PC-9 (cell line): ENCODE results near the gene AP4S1. TPM values are rescaled to one million over a fixed set of nuclear protein-coding genes. Genes with fewer than 3 reads are reported as not detected.

Experiments
- BruUV-seq: library from RNA; stranded (reverse); fragments of 400-500 nt; replicated peaks from 2 replicates; lab custom pipeline; 2021; lab: Mats Ljungman, UMichigan
- CTCF ChIA-PET: fragments of 300-600 bp; sonication (Branson Sonifier 250); formaldehyde crosslinking; loops from one replicate; lab custom pipeline; 2022; ENCODE audit warnings: antibody characterized with exemption; lab: Charles Lee
- POLR2A ChIA-PET: fragments of 300-600 bp; sonication (Branson Sonifier 250); formaldehyde crosslinking; loops from one replicate; lab custom pipeline; 2022; ENCODE audit warnings: antibody characterized with exemption; ENCODE audit not compliant: unreplicated experiment; lab: Charles Lee
- DNase-seq, 2 experiments: peaks; one replicate each; pipeline versions ENCODE4 v3.0.0 to v3.0.0-alpha.2; 2015 to 2022; ENCODE audit warnings: mixed read lengths in 1 of 2
- H2AFZ ChIP-seq: fragments of 200-600 bp; sonication (generic); 2 replicates; pipeline ENCODE4 v1.8.1; 2017; ENCODE audit warnings: antibody characterized with exemption
- H3F3A ChIP-seq: fragments of 200-600 bp; sonication (generic); 2 replicates; pipeline ENCODE4 v1.8.1; 2017; ENCODE audit warnings: antibody characterized with exemption, mild to moderate bottlenecking, low read depth; ENCODE audit not compliant: insufficient read depth
- H3K27ac ChIP-seq: fragments of 200-600 bp; sonication (generic); 2 replicates; pipeline ENCODE4 v1.6.1; 2016; ENCODE audit warnings: mixed run types
- H3K27me3 ChIP-seq: fragments of 200-600 bp; sonication (generic); 2 replicates; pipeline ENCODE4 v1.6.1; 2016; ENCODE audit warnings: low read depth, mixed run types; ENCODE audit not compliant: insufficient read depth
- H3K36me3 ChIP-seq: fragments of 200-600 bp; sonication (generic); 2 replicates; pipeline ENCODE4 v1.6.1; 2016; ENCODE audit warnings: low read depth, mixed run types
- H3K4me1 ChIP-seq: fragments of 200-600 bp; sonication (generic); replicated peaks from 2 replicates; pipeline ENCODE4 v1.6.1; 2016; ENCODE audit warnings: mixed run types; ENCODE audit not compliant: insufficient read depth
- H3K4me2 ChIP-seq: fragments of 200-600 bp; sonication (generic); 2 replicates; pipeline ENCODE4 v1.6.1; 2017; ENCODE audit warnings: mixed run types
- H3K4me3 ChIP-seq: fragments of 200-600 bp; sonication (generic); 2 replicates; pipeline ENCODE4 v1.6.1; 2016; ENCODE audit warnings: mixed run types
- H3K79me2 ChIP-seq: fragments of 200-600 bp; sonication (generic); 2 replicates; pipeline ENCODE4 v1.6.1; 2017; ENCODE audit warnings: low read depth, mixed run types
- H3K9me2 ChIP-seq: fragments of 200-600 bp; sonication (generic); 2 replicates; pipeline ENCODE4 v1.8.1; 2017; ENCODE audit warnings: mild to moderate bottlenecking; ENCODE audit not compliant: insufficient read depth
- H3K9me3 ChIP-seq: fragments of 200-600 bp; sonication (generic); 2 replicates; pipeline ENCODE4 v1.8.1; 2016; ENCODE audit warnings: low read depth; ENCODE audit not compliant: insufficient read depth
- H4K20me1 ChIP-seq: fragments of 200-600 bp; sonication (generic); 2 replicates; pipeline ENCODE4 v1.8.1; 2017; ENCODE audit not compliant: insufficient read depth
- CTCF ChIP-seq: fragments of 200-600 bp; sonication (generic); conservative IDR thresholded peaks from 2 replicates; pipeline ENCODE4 v1.6.1; 2017; ENCODE audit warnings: mixed run types, antibody characterized with exemption, mild to moderate bottlenecking, moderate library complexity
- EZH2 ChIP-seq: fragments of 200-600 bp; sonication (generic); IDR thresholded peaks from 2 replicates; pipeline ENCODE4 v1.8.0; 2017; ENCODE audit warnings: antibody characterized with exemption, low read depth
- intact Hi-C: fragments of 100-400 bp; cut with micrococcal nuclease; formaldehyde crosslinking; loops from one replicate; pipeline ENCODE4 v1.10.0; 2022; ENCODE audit not compliant: unreplicated experiment
- microRNA-seq: library from miRNA; unstranded; fragments of <30 nt; microRNA quantifications from one replicate; pipeline ENCODE4 v1.2.0, GENCODE V29; 2021; ENCODE audit warnings: borderline number of aligned reads, borderline replicate concordance
- total RNA-seq: library from RNA; stranded (reverse); gene quantifications from 2 replicates; pipeline ENCODE4 v1.2.3, GENCODE V29; 2021

Gene AP4S1
- total RNA-seq, 1 experiment from 2014 or later: 2.8 TPM

- Histone ChIP-seq H3K4me1 (no peaks in the 10 kb centered on the region), H4K20me1 (no peaks in the 10 kb centered on the region), H3K79me2 (no peaks in the 10 kb centered on the region), H3K27me3 (no peaks in the 10 kb centered on the region), H2AFZ (no peak overlapping the region), H3K27ac (no peak overlapping the region), H3K9me3 (no peaks in the 10 kb centered on the region), H3K9me2 (no peaks in the 10 kb centered on the region), H3K4me3 (no peak overlapping the region), H3K36me3 (0 out of 2 replicates have a peak, but pooled peaks cover 11% of the 10 kb centered on the region), H3F3A (peaks cover 5% of the 10 kb centered on the region; the same call in 1 of the 2 replicates), H3K4me2 (no peak overlapping the region)
- DNase-seq: no peak
- BruUV-seq: no TSS peak
- CTCF ChIA-PET: no interaction called here
- TF ChIP-seq EZH2: no peak
- TF ChIP-seq CTCF: no peak
- POLR2A ChIA-PET: no interaction called here
- intact Hi-C loops: no loop called here
Observed at GRCh38 chr14:31142455-31143087, 117.1 kb downstream of the AP4S1 start.

Small RNA genes within 50 kb of the gene (microRNA-seq; reads per million reads assigned to microRNA genes)
- 7.4 reads per million, percentile 7 among the genes with 10 or more reads in this experiment for gene MIR624

Other genes with a start within 250 kb of the AP4S1 start
- gene COCH, start 151.1 kb upstream of the AP4S1 start, total RNA-seq: 1.4 and 1.5 TPM in 2 replicates
- gene STRN3, start 730 bp downstream of the AP4S1 start, total RNA-seq: 18.1 and 22.1 TPM in 2 replicates
- gene HECTD1, start 182.1 kb downstream of the AP4S1 start, total RNA-seq: 93.9 and 94.4 TPM in 2 replicates